HUDEP-2 (cell line): Measurements from ENCODE around the gene GIMAP8.
"Not testable (repeated sequence)": the region's sequence is repeated elsewhere in the genome, so short reads cannot be mapped to it uniquely, and the experiment has no call there.

Experiments
- DNase-seq, 76 experiments: peaks; one replicate each; lab custom pipeline; 2025; ENCODE audit not compliant: unreplicated experiment in 76 of 76; lab: John Stamatoyannopoulos, UW

Gene GIMAP8

DNA sequence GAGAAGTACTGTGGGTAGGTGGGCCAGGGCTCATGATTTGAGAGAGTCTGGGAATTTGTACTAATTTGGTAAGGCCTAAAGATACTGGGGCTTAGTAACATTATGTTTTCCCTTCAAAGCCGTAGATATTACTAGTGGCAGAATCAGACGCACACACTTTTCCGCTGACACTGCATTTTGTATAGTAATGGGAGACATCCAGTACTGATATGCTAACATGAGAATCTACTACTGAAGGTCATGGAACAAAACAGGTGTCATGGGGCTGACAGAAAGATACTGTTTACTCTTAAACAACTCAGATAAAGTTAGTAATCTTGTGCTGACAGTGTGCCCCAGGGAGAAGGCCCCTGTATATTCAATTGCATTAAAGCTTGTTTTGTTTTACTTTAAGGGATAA is 53.2 kb downstream of the GIMAP8 start:
- DNase-seq, result no peak

DNA sequence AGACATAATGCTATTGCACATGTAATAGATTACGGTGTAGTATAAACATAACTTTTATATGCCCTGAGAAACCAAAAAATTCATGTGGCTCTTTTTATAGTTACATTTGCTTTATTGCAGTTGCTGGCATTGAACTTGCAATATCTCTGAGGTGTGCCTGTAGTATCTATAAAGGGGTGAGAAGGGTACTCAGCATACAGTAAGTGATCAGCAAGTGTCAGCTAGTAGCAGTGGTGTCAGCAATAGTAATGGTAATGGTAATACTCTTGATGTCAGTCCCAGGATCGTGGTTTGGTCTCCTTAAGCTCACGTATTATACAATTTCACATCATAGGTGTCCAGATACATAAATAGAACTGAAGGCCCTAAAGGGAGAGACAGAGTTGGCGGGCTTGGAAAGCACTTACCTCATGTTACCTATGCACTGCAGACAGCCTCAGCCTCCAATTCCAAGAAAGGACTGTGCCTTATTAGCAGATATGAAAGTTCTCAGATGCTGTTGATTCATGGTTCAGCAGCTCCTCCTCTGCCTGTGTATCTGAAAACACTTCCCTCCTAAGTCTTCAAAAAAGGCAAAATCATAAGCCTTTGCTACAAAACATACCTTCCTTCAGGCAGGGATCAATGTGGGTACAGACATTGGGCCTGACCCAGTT is 57.6 kb downstream of the GIMAP8 start:
- DNase-seq, result no peak

DNA sequence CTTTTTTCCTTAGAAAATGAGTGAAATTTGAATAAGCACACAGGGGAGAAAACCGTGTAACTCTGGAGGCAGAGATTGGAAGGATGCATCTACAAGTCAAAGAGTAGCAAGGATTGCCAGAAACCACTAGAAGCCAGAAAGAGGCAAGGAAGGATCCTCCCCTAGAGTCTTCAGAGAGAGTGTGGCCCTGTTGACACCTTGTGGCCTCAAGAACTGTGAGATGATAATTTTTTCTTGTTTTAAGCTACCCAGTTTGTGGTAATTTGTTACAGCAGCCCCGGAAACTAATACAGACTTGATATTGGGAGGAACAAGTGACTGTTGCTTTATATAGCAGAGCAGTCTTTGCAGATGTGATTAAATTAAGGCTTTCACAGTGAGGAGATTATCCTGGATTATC is 60.6 kb downstream of the GIMAP8 start:
- no peak for DNase-seq

DNA sequence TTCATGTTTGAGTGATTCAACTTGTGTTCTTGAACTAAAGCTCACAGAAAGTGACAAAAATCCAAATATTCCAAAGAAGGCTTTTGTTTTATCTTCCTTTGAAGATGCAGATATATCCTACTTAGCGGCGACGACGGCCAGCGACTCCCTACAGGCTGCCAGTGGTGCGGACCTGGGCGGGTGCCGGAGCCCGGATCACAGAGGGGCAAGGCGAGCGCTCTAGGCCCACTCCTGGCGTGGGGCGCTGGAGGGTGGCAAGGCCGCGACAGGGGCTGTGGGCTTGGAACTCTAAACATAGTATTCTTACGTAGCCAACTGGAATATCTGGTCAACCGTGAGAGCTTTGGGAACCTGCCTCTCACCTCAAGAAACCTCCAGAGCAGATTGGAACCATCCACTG is 63.3 kb downstream of the GIMAP8 start:
- no peak for DNase-seq

DNA sequence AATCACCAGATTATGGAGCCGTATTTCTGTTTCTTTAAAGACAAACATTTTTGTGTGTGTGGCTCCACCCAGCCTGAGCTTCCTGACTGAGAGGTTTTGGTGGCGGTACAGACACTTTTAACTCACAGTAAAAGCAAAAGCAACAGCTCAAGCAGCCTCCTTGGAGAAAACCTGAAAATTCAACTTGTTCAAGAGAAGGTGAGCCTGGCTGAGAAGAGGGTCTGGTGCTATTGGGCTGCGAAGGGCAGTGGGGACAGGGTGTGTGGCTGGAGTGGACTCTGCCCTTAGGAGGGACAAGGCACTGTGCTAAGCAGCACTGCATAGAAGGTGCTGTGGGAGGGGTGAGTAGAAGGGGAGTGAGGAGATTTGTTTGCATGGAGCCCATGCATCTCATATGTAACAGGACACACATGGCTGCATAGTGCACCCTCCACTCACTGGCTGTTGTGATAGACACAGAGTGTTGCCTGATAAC is 64.4 kb downstream of the GIMAP8 start, which contains the start of gene GIMAP7:
TSS of gene GIMAP7 (plus strand) at position 125 of the 475 bp plus-strand sequence. CDS start 5,103 bp downstream, outside the sequence.
- DNase-seq, result no peak

DNA sequence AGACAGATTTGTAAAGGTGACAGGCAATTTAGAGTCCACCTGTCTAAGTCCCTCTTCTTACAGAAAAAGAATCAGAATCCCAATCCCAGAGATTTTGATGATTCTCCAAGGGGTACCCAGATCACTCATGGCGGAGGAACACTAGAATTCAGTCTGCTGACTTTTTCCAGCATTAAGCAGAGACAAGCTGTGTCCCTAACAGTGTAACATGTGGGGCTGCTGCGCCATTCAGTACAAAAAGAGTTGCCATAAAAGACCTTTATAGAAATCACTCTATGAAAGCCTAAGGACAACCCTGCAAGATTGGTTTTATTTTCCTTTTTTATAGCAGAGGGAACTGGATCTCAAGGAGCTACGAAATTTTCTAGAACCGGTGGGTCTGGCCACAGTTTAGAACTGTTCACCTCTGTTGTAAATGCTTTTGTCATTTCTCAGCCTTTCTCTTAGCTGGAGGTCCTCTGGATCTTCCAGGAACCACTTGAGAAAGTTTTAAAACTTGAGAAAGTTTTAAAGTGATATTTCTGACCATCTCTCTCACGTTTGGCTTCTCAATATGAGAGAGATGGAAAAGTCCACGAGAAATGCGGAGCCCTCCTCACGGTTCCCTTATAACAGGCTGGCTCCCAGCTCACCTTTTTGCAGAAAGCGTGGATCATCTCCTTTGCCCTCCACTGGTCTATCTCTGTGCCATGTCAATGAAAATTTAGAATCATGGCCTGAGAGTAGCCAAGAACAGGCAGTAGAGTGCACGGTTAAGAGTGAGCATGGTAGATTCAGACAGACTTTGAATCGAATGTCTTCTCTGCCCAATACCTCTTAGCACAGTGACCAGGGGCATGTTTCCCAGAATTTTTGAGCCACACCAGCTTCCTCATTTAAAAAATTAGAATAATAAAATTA is 65.1 kb downstream of the GIMAP8 start:
- DNase-seq, result no peak

DNA sequence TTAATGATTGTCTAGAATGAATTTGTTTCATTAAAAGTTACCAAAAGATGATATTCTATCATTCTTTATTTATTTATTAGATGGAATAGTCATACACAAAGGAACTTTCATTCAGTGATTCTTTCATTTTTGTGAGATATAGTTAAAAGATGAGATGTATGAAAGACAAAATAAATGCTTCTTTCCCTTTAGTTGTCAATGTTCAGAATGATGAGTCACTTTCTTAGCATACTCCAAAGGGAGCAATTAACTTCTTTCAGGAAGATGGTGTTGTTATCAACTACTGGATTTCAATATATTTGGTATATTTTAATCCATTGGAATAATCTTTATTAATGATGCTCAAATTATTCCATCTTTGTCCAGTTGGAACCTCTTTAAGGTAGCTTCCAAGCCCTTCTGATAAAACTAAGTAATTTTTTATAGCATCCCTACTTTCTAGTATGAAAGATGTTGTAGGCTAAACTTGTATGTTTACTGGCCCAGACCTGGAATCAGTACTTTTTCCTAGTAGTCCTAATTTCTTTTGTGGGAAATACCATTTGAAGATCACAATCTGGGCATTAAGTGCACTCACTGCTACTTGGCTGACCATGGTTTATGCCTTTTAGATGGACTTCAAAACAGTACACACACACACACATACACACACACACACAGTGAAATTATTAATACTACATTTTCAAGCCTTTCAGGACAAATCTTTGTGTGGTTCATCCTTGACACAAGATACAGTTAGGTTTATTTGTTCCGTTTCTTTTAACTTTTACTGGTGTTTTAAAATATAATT is 66.7 kb downstream of the GIMAP8 start:
- no peak for DNase-seq

DNA sequence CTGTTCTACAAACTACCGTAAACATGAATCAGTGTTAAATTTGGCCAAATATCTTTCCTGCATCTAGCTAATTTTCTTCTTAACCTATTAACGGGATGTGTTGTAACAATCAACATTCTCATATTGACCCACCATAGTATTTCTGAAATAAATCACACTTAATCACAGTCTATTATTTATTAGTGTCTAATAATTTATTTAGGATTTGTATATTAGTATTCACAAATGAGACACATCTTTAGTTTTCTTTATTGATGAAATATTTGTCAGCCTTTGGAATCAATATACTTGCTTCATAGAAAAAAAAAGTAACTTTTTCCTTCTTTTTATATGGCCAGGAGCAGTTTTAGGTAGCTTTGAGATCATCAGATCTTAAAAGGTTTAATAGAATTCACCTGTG is 68.9 kb downstream of the GIMAP8 start:
- no peak for DNase-seq

DNA sequence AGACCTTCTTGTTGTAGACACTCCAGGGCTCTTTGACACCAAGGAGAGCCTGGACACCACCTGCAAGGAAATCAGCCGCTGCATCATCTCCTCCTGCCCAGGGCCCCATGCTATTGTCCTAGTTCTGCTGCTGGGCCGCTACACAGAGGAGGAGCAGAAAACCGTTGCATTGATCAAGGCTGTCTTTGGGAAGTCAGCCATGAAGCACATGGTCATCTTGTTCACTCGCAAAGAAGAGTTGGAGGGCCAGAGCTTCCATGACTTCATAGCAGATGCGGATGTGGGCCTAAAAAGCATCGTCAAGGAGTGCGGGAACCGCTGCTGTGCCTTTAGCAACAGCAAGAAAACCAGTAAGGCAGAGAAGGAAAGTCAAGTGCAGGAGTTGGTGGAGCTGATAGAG is 69.7 kb downstream of the GIMAP8 start:
- DNase-seq, result no peak

DNA sequence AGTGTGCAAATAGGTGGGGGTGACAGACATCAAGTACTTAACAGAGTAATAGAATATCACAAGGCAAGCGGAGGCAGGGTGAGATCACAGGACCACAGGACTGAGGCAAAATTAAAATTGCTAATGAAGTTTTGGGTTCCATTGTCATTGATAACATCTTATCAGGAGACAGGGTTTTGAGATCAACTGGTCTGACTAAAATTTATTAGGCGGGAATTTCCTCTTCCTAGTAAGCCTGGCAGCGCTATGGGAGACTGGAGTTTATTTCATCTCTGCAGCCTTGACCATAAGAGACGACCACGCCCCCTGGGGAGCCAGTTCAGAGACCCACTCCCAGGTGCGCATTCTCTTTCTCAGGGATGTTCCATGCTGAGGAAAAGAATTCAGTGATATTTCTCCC is 72.5 kb downstream of the GIMAP8 start:
- not testable (repeated sequence) for DNase-seq

DNA sequence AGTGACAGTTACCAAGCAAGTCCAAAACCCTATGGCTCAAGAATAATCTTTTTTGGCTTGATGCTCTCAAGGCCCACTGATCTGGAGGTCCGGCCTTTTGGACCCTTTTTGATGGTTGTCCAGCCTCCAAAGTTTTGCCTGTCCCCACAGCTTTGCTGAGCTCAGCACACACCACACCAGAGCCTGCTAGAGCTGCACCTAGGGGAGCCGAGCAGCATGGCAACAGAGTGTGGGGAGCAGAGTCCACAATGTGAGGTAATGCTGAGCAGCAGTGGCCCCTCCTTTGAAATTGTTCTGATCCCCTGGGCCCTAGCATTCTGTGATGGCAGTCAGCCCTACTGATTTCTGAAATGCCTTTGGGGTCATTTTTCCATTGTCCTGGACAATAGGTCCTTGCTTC is 73.6 kb downstream of the GIMAP8 start:
- DNase-seq, result no peak
